Activated CD4-positive, alpha-beta T cell treated with anti-CD3 and anti-CD28 coated beads for 48 hours (primary cell): ENCODE measurements around the gene HSPA1A.
"Not testable (repeated sequence)": the region's sequence is repeated elsewhere in the genome, so short reads cannot be mapped to it uniquely, and the experiment has no call there.

Experiments
- DNase-seq: peaks from one replicate; pipeline ENCODE4 v3.0.0-alpha.2; 2020

HSPA1A gene

DNA sequence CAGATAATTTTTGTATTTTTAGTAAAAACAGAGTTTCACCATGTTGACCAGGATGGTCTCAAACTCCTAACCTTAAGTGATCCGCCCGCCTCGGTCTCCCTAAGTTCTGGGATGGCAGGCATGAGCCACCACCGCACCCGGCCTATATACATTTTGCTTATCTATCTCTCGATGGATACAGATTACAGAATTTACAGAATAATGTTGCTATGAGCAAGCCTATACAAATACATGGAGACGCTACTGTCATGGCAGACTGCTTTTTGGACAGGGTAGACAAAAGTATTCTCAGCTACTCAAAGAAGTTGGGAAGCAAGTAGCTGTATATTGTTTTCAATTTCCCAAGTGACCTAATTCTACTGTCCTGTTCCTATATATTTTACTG is 1.9 kb upstream of the HSPA1A start:
- no peak for DNase-seq

DNA sequence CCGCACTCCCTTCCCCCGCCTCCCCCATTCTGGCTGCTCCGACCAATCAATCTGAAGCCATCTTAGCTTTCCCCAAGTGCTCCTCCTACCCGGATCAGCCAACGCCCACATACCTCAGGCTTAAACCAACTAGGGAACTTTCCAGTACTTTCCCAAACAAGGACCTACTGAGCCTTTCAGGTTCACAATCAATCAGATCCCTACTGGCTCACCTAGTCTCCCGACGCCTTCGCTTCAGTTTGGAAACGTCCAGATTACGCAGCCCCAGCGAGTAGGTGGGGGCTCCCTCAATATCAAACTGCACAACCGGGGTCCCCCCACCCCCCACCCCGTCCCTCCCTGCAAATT is 692 bp upstream of the HSPA1A start:
- DNase-seq: peak; percentile 76

DNA sequence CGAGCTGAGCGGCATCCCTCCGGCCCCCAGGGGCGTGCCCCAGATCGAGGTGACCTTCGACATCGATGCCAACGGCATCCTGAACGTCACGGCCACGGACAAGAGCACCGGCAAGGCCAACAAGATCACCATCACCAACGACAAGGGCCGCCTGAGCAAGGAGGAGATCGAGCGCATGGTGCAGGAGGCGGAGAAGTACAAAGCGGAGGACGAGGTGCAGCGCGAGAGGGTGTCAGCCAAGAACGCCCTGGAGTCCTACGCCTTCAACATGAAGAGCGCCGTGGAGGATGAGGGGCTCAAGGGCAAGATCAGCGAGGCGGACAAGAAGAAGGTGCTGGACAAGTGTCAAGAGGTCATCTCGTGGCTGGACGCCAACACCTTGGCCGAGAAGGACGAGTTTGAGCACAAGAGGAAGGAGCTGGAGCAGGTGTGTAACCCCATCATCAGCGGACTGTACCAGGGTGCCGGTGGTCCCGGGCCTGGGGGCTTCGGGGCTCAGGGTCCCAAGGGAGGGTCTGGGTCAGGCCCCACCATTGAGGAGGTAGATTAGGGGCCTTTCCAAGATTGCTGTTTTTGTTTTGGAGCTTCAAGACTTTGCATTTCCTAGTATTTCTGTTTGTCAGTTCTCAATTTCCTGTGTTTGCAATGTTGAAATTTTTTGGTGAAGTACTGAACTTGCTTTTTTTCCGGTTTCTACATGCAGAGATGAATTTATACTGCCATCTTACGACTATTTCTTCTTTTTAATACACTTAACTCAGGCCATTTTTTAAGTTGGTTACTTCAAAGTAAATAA is 2.0 kb downstream of the HSPA1A start:
- DNase-seq: not testable (repeated sequence)

DNA sequence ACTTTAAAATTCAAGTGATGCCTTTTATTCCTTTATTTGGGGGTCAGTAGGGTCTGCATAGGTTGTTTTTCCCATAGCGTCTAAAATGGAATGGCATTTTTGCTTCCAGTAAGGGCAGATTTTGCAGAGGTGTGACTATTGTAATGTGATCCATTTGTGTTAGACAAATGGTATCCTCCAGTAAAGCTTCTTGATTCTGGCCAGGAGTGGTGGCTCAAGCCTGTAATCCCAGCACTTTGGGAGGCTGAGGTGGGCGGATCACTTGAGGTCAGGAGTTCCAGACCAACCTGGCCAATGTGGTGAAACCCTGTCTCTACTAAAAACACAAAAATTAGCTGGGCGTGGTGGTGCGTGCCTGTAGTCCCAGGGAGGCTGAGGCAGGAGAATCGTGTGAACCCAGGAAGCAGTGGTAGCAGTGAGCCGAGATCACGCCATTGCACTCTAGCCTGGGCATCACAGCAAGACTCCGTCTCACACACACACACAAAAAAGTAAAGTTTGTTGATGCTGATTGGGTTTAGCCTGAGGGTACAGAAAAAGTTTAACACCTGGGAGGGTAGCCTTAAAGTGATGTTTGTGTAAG is 2.7 kb downstream of the HSPA1A start:
- not testable (repeated sequence) for DNase-seq

DNA sequence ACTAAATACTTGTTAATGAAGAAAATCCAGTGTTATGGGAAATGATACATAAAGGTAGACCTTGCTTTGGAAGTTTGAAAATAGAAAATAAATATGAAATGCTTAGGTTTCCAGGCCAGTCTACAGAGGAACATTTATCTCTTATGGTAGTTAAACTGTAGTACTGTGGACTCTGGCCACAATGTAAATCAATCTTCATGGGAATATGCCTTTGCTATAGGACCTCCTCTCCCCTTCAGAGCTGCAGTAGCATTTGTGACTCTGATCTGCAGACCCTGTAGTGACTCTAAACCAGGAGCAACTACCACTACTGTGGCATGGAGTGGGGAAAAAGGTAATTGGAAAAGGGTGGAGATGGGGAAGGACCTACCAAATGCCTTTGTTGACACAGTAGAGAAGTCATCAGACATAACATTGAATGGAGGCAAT is 4.5 kb downstream of the HSPA1A start:
- no peak for DNase-seq

DNA sequence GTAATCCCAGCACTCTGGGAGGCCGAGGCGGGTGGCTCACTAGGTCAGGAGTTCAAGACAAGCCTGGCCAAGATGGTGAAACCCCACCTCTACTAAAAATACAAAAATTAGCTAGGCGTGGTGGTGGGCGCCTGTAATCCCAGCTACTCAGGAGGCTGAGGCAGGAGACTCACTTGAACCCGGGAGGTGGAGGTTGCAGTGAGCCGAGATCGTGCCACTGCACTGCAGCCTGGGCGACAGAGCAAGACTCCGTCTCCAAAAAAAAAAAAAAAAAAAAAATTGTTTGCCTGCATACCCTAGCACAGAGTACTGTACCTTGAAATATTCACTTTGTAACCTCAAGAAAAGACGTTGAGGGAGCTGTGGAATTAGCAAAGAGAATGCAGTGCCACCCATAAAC is 5.1 kb downstream of the HSPA1A start:
- not testable (repeated sequence) for DNase-seq

DNA sequence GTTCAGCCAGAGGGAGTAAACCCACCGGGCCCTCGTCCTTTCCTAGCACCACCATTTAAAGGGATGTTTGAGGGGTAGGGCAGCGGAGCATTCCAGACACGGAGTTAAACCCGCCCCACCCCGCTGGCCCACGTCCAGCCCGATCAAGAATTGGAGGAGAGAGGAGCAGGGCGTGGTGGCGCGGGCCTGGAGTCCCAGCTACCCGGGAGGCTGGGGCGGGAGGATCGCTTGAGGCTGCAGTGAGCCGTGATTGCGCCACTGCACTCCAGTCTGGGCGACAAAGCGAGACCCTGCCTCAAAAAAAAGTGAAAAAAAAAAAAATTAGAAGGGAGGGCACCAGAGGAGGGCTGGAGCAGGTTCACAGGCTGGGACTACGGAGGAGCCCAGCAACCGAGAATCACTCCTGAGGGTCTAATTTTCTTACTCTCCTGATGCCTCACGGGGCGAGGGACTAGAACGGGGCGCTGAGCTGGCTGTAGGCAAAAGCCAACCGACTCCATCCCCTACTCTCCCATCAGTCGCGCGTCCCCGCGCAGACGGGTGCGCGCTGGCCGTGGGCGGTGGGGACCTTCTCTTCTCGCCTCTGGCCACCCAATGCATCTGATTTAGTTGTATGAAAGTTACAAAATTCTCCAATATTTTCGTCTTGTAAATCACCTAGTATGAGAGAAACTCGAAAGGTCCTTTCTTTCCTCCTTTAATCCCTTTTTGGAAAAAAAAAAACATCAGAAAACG is 6.1 kb downstream of the HSPA1A start:
- peak; percentile 87 for DNase-seq

DNA sequence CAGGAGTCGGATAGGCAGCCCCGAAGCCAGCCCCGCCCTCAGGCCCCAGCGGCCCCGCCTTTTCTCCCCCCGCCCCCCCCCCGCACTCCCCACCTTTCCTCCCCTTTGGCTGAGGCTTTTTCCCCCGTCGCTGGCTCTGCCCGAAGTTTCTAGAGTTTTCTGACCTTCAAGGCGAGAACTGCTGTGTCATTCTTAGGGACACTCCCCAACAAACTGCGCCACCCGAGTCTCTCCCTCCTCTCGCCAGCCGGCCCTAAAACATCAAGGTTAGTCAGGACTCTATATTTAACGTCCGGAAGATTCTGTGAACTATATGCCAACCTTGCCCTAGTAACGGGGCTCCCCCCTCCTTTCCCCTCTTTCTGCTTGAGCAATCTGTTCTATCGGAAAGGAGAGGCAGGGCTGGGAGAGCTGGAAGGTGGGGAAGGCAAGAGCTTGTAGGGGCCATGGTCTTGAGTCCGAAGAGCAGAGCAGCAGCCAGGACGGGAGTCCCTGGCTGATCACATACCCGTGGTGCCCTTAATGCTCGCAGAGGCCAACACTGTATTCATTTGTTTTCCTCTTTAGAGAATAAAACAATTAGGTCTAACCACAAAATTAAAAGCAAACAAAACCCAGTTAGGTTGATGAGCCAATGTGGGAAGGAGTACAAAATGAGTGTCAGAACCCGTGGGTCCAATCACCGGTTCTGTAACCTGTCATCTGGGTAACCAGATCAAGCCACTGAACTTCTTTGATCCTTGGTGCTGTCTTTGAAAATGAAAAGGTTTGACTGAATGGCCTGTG is 6.9 kb downstream of the HSPA1A start:
- DNase-seq: peak; percentile 66

DNA sequence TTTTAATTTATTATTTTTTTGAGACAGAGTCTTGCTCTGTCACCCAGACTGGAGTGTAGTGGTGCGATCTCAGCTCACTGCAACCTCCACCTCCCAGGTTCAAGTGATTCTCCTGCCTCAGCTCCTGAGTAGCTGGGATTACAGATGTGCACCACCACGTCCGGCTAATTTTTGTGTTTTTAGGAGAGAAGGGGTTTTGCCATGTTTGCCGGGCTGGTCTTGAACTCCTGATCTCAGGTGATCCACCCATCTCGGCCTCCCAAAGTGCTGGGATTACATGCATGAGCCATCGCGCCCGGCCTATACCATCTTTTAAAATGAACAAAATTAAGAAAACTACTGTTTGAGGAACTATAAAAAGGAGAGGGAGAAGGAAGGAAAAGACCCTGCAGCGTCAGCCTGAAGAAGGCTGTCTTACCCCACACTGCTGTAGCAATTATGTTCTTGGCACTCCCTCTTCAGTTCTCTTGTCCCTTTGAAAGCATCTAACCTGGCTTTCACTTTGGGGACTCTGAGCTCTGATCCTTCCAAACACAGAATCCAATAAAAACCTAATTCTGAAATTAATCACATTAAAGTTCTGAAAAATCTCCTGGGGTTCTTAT is 8.4 kb downstream of the HSPA1A start:
- not testable (repeated sequence) for DNase-seq

DNA sequence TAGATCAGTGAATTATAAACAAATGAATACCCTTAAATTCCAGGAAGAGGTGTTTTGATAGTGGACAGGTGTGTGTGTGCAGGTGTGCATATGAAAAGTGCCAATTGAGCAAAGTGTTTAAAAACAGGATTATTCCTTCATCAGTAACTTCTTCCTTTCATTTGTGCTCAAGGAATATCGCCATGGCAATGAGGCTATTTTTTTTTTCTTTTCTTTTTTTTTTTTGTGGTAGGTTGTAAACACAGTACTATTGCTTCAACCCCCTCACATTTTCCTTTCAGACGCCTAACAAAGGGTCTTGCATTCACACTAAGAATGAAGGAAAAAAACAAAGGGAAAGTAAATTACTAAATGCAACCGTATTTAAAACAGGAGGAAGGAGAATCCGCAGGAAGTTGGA is 10.2 kb downstream of the HSPA1A start:
- DNase-seq: no peak

DNA sequence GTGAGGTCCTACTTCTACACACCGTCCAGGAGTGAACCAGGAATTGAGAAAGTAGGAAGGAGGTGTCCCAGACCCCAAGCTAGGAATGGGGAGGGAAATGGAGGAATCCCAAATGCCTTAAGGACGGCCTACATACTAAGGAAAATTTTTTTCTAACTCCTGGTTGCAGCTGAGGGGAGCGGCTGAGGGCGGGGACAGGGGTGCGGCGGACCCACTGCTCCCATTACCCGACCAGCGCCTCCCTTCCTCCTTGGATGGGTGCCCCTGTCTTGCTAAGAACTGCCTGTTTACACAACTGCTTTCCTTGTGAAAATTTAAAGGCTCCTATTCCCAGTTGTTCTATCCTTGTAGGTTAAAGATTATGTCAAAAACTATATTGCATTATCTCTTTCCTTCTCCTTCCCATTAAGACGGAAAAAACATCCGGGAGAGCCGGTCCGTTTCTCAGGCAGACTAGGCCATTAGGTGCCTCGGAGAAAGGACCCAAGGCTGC is 11.5 kb downstream of the HSPA1A start:
- DNase-seq: peak; percentile 64

DNA sequence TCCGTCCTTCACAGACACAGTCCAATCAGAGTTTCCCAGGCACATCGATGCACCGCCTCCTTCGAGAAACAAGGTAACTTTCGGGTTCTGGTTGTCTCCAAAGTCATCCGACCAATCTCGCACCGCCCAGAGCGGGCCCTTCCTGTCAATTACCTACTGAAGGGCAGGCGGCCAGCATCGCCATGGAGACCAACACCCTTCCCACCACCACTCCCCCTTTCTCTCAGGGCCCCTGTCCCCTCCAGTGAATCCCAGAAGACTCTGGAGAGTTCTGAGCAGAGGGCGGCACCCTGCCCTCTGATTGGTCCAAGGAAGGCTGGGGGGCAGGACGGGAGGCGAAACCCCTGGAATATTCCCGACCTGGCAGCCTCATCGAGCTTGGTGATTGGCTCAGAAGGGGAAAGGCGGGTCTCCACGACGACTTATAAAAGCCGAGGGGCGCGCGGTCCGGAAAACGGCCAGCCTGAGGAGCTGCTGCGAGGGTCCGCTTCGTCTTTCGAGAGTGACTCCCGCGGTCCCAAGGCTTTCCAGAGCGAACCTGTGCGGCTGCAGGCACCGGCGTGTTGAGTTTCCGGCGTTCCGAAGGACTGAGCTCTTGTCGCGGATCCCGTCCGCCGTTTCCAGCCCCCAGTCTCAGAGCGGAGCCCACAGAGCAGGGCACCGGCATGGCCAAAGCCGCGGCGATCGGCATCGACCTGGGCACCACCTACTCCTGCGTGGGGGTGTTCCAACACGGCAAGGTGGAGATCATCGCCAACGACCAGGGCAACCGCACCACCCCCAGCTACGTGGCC is 12.1 kb downstream of the HSPA1A start, which contains the start of gene HSPA1B:
Gene HSPA1B (plus strand): TSS at position 453 of the 794 bp plus-strand sequence. CDS start 213 bp downstream, at position 666.
- DNase-seq: peak; percentile 96

DNA sequence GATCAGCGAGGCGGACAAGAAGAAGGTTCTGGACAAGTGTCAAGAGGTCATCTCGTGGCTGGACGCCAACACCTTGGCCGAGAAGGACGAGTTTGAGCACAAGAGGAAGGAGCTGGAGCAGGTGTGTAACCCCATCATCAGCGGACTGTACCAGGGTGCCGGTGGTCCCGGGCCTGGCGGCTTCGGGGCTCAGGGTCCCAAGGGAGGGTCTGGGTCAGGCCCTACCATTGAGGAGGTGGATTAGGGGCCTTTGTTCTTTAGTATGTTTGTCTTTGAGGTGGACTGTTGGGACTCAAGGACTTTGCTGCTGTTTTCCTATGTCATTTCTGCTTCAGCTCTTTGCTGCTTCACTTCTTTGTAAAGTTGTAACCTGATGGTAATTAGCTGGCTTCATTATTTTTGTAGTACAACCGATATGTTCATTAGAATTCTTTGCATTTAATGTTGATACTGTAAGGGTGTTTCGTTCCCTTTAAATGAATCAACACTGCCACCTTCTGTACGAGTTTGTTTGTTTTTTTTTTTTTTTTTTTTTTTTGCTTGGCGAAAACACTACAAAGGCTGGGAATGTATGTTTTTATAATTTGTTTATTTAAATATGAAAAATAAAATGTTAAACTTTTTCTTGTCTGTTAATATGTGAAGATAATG is 14.4 kb downstream of the HSPA1A start:
- DNase-seq: no peak

DNA sequence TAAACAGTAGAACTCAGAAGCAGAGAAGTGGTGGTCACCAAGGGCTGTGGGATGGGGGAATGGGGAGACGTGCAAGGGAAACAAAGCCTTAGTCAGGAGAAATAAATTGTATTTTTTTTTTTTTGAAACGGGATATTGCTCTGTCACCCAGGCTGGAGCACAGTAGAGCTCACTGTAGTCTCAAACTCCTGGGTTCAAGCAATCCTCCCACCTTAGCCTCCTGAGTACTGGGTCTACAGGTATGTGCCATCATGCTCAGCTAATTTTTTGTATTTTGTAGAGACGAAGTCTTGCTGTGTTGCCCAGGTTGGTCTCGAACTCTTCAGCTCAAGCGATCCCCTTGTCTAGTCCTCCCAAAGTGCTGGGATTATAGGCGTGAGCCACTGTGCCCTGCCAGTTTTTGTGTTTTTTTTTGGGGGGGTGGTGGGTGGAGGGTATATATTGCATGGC is 15.6 kb downstream of the HSPA1A start:
- no peak for DNase-seq

DNA sequence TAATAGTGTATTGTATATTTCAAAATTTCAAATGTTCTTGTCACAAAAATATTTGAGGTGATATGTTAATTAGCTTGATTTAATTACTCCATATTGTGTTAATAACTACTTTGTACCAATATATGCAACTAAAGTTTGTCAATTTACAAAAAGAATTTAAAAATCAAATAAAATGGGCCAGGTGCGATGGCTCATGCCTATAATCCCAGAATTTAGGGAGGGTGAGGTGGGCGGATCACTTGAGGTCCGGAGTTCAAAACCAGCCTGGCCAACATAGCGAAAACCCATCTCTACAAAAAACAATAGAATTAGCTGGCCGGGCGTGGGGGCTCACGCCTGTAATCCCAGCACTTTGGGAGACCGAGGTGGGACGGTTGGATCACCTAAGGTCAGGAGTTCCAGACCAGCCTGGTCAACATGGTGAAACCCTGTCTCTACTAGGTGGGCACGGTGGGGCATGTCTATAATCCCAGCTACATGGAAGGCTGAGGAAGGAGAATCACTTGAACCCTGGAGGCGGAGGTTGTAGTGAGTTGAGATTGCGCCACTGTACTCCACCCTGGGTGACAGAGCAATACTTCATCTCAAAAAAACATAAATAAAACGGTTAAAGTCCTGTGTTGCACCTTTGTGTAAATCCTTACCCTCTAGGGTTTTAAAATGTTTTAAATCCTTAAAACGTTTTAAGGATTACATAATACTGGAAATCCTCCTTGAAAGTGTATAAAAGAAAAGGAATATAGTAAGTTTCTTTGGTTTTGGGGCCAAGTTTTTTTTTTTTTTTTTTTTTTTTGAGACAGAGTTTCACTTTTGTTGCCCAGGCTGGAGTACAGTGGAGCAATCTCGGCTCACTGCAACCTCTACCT is 16.2 kb downstream of the HSPA1A start:
- no peak for DNase-seq

DNA sequence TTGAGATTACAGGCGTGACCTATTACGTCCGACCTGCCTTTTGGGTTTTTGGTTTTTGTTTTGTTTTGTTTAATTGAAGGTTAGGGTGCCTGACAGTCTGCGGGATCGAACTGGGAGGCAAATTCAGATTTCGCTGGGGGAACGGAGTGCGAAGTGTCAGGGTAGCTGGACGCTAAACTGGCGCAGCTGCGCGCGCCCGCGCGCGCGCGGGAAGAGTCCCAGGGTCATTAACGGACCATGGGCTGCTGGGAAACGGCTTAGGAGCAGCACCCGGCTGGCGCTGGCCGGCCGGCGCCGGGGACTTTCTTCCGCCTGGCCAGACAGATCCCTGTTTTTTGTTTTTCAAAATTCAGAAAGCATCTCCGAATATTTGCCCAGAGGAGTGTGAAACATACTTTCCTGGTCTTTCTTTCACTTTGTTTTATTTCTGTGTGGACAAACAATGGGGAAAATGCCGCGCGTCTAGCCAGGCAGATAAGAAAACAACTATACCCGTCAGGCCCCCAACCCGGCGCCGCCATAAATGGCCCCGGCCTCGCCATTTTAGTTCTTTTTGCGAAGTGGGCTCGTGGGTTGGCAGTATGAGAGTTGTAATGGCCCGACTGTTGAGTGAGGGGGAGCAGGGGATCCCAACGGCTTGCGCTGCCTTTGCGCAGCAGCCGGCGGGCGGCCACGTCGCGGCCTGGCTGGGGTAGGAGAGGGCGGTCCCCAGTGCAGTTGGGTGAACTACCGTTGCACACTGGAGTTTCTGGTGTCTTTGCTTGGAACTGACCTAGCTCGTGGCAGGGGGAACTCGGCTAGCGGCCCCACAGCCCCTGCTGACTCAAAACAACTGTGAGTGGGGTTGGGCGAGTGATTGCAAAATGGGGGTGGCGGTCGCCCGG is 19.3 kb downstream of the HSPA1A start:
- peak; percentile 86 for DNase-seq

DNA sequence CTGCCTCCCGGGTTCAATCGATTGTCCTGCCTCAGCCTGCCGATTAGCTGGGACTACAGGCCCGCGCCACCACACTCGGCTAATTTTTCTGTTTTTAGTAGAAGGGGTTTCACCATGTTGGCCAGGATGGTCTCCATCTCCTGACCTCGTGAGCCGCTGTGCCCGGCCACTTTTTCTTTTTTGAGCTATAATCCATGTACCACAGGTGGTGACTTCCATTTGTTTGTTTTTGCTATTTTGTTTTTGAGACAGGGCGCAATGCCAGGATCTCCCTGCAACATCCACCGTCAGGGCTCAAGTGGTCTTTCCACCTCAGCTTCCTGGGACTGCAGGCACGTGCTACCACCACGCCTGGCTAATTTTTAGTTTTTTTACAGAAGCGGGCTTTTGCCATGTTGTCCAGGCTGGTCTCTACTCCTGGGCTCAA is 20.7 kb downstream of the HSPA1A start:
- no peak for DNase-seq

DNA sequence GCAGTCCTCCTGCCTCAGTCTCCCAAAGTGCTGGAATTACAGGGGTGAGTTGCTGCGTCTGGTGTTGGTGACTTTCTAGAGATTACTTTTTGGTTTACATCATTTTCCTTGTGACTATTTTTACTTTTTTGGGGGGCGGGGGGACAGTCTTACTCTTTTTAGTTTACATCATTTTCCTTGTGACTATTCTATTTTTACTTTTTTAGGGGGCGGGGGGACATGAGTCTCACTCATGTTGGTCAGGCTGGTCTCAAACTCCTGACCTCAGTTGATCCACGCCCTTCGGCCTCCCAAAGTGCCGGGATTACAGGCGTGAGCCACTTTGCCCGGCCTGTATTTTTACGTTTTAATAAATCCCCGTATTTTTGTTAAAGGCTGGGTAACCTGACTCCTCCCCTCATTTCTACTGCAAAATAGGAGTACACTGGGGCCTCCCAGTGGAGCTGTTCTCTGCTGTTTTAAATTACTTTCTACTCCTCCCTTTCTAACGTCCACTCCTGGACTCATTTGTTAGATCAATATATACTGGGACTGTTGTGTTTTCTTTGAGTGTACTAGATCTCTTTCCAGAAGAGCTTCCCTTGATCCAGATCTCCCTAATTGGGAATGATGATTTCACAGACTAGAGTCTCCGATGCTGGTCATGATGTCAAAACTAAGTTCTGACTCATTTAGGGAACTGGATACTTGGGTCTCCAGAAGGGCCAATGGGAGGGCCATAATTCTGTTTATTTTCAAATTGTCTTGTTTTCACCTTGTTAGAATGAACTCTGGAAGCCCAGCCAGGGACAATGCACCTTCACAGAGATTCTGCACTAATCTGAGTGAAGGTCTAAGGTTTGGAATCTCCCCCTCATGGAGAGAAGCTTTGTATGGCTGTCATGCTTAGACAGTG is 21.4 kb downstream of the HSPA1A start:
- no peak for DNase-seq
